Fibroblast of skin of right biceps (primary cell): Measurements from ENCODE around the gene CKAP2.
"Not testable (repeated sequence)": the region's sequence is repeated elsewhere in the genome, so short reads cannot be mapped to it uniquely, and the experiment has no call there.

ENCODE experiments used
- DNase-seq: peaks from one replicate; pipeline ENCODE4 v3.0.0-alpha.2; 2013

Gene CKAP2, protein sequence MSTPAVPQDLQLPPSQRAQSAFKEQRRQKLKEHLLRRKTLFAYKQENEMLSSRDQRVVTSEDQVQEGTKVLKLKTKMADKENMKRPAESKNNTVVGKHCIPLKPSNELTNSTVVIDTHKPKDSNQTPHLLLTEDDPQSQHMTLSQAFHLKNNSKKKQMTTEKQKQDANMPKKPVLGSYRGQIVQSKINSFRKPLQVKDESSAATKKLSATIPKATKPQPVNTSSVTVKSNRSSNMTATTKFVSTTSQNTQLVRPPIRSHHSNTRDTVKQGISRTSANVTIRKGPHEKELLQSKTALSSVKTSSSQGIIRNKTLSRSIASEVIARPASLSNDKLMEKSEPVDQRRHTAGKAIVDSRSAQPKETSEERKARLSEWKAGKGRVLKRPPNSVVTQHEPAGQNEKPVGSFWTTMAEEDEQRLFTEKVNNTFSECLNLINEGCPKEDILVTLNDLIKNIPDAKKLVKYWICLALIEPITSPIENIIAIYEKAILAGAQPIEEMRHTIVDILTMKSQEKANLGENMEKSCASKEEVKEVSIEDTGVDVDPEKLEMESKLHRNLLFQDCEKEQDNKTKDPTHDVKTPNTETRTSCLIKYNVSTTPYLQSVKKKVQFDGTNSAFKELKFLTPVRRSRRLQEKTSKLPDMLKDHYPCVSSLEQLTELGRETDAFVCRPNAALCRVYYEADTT

DNA sequence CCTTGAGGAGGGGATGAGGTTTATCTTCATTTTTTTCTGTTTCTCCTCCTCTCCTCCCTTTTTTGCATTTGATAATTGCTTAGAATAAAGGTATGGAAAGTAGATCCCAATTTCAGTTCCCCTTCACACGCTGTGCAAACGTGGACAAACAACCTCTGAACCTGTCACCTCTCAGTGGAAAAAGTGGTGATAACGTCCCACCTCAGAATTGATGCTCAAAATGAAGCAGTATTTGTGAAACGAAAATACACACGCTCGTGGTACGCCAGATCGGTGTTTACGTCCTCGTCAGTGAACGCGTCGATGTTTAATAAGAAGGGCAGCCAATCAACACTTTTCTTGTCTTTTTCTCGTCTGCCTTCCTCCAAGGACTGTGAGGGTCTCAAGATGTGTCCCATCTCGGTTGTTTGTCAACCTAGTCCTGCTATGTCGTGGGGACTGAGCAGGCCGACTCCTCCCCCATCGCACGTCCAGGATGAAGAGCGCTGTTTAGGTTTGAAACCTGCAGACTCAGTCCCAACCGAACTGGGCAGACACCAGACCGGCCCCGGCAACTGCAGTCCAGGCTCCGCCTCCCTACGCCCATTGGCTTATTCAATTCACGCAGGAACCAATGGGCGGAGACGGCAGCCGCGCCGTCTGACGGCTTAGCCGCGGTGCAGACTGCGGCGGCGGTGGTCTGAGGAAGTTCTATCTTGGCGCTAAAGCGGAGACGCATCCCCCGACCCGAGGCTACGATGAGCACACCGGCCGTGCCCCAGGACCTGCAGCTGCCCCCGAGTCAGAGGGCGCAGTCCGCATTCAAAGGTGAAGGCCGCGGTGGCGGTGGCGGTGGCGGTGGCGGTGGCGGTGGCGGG lies at the start of gene CKAP2:
Gene CKAP2, plus strand, starts transcription at position 659 of the 857 bp plus-strand sequence. Its CDS starts 79 bp downstream, at position 738.
- DNase-seq: peak; percentile 92

DNA sequence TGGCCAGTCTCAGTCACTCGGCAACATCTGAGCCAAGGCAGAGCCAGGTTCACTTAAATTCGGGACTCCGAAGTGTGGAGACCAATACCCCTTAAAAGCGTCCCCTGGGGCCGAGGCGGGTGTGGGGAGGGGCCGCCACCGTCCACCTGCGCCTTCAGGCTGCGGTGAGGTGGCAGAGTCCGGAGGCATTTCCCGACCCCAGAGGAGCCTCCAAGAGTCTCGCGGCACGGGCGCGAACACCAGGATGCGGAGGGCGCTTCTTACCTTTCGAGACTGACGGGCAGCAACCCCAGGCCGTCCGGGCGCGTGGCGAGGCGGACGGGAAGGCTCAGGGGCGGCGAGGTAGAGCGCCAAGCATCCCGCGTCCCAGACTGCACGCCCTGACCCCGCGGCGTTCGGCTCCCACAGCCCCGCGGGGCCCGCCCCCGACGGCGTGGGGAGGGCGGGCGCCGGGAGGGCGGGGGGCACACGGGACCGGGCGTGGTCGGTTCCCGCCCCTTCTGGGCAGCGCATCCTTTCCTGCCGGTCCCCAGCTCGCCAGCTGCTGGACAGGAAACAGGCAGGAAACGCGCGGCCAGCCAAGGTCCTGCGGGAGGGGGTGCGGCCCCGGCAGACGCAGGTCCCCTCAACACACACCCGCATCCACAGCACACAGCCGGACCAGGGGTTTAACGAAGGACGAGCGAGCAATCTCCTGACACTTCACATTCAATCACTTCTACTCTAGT lies 49.3 kb upstream of the CKAP2 start, which contains the start of gene THSD1:
Gene THSD1, minus strand, starts transcription at position 406 of the 728 bp plus-strand sequence. CDS start 3,572 bp downstream, outside the sequence.
- peak; percentile 27 for DNase-seq

- no peak for DNase-seq
Observed at GRCh38 chr13:52406629-52407028, 48.6 kb upstream of the CKAP2 start.

GRCh38 chr13:52407436-52407835 lies 47.8 kb upstream of the CKAP2 start:
- not testable (repeated sequence) for DNase-seq

DNA sequence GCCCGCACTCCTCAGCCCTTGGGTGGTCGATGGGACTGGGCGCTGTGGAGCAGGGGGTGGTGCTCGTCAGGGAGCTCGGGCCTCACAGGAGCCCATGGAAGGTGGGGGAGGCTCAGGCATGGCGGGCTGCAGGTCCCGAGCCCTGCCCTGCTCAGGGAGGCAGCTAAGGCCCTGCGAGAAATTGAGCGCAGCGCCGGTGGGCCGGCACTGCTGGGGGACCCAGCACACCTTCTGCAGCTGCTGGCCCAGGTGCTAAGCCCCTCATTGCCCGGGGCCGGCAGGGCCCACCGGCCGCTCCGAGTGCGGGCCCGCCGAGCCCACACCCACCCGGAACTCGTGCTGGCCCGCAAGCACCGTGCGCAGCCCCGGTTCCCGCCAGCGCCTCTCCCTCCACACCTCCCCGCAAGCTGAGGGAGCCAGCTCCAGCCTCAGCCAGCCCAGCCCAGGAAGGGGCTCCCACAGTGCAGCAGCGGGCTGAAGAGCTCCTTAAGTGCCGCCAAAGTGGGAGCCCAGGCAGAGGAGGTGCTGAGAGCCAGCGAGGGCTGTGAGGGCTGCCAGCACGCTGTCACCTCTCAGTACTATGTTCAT lies 47.1 kb upstream of the CKAP2 start:
- not testable (repeated sequence) for DNase-seq

DNA sequence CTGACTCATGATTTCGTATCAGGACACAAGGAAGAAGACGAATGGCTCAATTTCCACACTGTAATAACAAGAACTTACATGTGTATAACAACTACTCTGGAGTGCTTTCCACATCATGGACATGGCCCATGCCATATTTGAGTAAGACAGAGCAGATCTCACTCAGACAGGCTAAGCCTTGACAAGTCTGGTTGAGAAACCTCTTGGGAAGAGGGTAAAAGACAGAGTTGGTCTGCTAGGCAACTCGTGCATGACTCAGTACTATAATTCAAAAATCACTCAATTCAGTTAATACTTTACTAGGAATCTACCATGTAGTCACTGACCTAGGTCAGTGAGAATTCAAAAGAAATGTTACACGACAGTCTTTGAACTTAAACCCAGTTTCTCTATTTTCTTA lies 43.6 kb upstream of the CKAP2 start:
- DNase-seq: peak; percentile 81

DNA sequence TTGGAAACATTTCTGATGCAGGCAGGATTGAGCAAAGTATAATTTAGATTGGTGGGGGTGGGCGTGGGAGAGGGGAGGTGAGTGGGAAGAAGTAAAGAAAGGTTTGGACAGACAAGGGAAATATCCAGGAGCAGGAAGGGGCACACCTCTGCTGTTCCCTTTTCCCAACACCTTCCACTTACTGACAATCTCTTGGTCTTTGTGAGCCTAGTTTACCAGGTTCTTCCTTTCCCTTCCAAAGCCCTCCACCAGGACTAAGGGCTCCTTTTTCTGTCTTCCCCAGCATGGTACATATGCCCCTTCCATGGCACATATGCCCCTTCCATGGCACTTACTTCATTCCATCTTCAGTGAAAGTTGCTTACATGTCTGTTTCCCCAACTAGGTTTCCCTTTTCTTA lies 43.1 kb upstream of the CKAP2 start:
- DNase-seq: no peak

- no peak for DNase-seq
Observed at GRCh38 chr13:52414051-52414450, 41.2 kb upstream of the CKAP2 start.

GRCh38 chr13:52414963-52415362 lies 40.3 kb upstream of the CKAP2 start:
- DNase-seq: peak; percentile 65

GRCh38 chr13:52419080-52419479 lies 36.2 kb upstream of the CKAP2 start:
- DNase-seq: no peak

DNA sequence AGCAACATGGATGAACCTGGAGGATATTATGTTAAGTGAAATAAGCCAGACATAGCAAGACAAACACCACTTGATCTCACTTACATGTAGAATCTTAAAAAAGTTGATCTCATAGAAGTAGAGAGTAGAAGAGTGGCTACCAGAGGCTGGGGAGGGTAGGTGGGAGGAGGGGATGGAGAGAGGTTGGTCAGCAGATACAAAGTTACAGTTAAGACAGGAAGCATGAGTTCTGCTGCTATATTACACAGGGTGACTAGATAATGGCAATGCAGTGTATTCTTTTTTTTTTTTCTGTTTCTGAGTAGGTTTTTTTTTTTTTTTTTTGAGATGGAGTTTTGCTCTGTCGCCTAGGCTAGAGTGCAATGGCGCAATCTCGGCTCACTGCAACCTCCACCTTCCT lies 34.1 kb upstream of the CKAP2 start:
- DNase-seq: no peak

DNA sequence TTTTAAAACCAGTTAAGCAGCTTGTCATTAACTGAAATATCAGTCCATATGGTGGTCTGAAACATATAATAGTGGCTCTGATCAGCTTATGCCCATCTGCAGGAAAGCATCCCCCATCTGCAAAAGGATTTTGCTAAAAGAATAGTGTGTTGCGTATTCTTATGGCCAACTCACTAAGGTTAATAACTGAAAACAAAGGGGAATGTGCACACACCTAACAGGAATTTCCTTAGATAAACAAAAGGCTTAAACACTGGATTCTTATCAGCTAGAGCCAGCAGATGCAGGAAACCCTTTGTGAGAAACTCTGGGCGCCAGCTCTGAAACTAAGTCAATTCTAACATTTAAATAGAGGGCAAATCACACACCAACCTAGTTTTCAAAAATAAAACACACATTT lies 27.0 kb upstream of the CKAP2 start:
- DNase-seq: no peak

DNA sequence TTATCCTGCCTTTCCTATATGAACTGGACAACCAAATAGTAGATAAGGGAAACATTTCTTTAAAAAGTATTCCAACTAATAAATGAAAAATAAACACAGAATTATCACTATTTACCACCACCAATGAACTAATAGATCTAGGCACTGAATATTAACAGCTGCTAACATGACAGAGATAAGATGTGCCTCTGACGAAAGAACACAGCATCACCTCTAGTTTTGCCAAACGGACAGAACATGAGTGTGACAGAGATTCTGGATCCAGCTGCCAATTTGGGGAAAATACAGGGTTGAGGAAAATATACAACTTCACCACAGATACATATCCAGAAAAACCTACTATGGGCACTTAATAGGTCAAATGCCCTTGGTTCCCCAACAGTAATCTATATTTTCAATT lies 22.8 kb upstream of the CKAP2 start:
- DNase-seq: no peak

- DNase-seq: no peak
Observed at GRCh38 chr13:52446265-52446664, 9.0 kb upstream of the CKAP2 start.

DNA sequence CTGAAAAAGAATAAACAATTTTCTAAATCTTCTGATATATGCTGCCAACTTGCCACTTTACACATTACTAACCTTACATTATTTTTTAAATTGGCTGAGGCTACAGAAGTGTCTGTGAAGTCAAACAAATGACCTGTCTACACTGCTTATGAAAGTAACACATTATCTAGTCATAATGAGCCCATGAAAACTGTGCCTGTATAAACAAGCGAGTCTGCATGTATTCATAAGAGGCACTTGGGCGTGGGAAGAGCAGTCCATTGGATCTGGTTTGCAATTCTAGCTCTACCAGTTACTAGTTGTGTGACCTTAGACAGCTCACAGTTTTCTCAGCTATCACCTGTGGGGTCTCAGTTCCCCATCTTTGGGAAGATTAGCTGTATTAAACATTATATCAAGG lies 7.9 kb upstream of the CKAP2 start:
- DNase-seq: no peak

GRCh38 chr13:52447815-52448552 lies 7.3 kb upstream of the CKAP2 start:
- no peak for DNase-seq

- DNase-seq: no peak
Observed at GRCh38 chr13:52449331-52450011, 5.8 kb upstream of the CKAP2 start.

DNA sequence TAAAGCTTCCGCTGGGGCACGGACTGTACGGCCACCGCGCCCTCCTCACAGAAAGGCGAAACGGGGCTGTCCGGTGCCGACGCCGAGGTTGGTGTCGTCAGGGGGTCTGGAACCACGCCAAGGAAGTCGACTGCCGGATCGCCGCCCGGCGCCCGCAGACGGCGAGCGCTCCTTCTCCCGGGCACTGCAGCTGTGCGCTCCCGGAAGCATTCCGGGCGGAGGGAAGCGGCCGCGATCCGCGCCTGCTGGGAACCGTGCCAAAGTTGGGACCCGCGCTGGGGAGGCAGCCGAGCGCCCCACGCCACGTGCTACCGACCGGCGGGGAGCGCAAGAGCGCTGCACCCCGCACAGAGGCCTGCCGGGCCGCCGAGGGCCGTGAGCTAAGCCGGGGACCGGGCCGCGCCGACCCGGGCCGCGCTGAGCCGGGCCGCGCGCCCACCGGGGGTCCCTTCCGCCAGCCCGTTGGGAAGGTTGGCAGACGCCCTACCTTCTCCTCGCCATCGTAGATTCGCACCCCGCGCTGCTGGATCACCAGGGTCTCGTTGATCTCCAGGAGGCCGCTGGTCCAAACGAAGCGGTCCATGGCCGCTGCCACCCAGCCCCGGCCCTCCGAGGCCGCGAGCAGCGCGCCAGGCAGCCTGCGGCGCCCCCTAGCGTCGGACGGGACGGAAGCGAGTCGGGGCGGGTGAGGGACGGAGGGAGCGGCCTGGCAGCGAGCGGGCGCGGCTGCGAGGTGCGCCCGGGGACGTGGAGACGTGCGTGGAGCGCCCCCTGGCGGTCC lies 5.1 kb upstream of the CKAP2 start, which contains the start of gene VPS36:
Gene VPS36, minus strand, starts transcription at position 623 of the 781 bp plus-strand sequence. Its CDS starts 40 bp downstream, at position 583.
- peak; percentile 93 for DNase-seq

DNA sequence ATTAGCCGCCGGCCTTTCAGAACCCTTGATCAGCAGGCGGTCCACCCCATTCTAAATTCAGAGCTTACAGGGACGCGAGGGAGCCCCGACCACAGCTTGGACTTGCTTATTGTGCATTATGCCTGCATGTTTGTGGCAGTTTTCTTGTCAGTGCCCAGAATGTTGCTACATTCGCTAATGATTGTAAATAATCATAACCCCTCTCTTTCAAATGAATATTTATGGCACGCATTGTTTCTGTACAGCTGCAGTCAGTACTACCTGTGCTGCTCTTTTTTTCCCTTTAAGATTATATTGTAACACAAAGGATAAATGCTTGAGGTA lies 4.5 kb upstream of the CKAP2 start:
- DNase-seq: no peak
